Breast epithelium (tissue), 3 donors: Measurements from ENCODE around the gene FRMD4A.

ENCODE experiments used
- POLR2A ChIP-seq: fragments of 450-650 bp; IDR thresholded peaks from one replicate; pipeline ENCODE4 v1.6.1; 2016; ENCODE audit warnings: antibody characterized with exemption, mild to moderate bottlenecking, moderate library complexity
- POLR2AphosphoS5 ChIP-seq, 3 donors: sonication (generic); formaldehyde crosslinking; IDR thresholded peaks; one replicate each; pipeline ENCODE4 v1.6.1; 2017; ENCODE audit warnings: antibody characterized with exemption in 3 of 3
- TF ChIP-seq, protein P1 (sequence below), 3 donors: fragments of 450-650 bp; IDR thresholded peaks; one replicate each; pipeline ENCODE4 v1.5.1; 2016 to 2017; ENCODE audit warnings: antibody characterized with exemption in 3 of 3, mild to moderate bottlenecking in 3 of 3, moderate library complexity in 3 of 3

DNA sequence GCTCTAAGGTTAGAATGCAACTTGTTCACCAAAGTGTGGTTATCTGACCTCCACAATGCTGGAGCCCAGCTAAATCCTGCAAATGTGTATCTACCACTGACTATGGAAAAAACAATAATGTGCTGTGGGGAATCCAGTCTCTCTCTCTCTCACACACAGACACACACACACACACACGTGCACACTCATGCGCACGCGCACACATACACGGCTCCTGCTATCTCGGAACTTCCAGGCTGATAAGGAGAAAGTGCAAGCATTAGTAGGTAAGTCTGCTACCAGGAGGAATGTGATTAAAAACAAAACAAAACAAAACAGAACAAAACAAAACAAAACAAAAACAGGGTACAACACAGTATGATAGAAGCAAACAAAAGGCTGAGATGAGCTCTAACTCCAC lies 205.2 kb downstream of the FRMD4A start:
- TF ChIP-seq, protein P1, sequence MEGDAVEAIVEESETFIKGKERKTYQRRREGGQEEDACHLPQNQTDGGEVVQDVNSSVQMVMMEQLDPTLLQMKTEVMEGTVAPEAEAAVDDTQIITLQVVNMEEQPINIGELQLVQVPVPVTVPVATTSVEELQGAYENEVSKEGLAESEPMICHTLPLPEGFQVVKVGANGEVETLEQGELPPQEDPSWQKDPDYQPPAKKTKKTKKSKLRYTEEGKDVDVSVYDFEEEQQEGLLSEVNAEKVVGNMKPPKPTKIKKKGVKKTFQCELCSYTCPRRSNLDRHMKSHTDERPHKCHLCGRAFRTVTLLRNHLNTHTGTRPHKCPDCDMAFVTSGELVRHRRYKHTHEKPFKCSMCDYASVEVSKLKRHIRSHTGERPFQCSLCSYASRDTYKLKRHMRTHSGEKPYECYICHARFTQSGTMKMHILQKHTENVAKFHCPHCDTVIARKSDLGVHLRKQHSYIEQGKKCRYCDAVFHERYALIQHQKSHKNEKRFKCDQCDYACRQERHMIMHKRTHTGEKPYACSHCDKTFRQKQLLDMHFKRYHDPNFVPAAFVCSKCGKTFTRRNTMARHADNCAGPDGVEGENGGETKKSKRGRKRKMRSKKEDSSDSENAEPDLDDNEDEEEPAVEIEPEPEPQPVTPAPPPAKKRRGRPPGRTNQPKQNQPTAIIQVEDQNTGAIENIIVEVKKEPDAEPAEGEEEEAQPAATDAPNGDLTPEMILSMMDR (IDR thresholded peaks at IDR 0.05): no peak
- no peak for TF ChIP-seq POLR2AphosphoS5 (IDR thresholded peaks at IDR 0.05)
- TF ChIP-seq POLR2A: no peak
